Fibroblast of villous mesenchyme (primary cell): Measurements from ENCODE around the gene COL23A1. TPM values are rescaled to one million over a fixed set of nuclear protein-coding genes. Genes with fewer than 3 reads are reported as not detected.
A peak's percentile ranks its signal among the peaks of the same experiment; 100 is the strongest.

Experiments
- DNase-seq: peaks from one replicate; pipeline ENCODE4 v3.0.0-alpha.2; 2010; ENCODE audit warnings: low read depth
- H3K4me3 ChIP-seq: 2 replicates; pipeline ENCODE4 v1.5.1; 2011; ENCODE audit warnings: low read depth, mild to moderate bottlenecking, low read length
- total RNA-seq: library from RNA; depleted of rRNA; stranded (reverse); fragments of >200 nt; gene quantifications from 2 replicates; pipeline ENCODE4 v1.2.3, GENCODE V29; 2012
- TF ChIP-seq, protein P1 (sequence below): IDR thresholded peaks from 2 replicates; pipeline ENCODE4 v1.5.1; 2012; ENCODE audit warnings: low read depth, mild to moderate bottlenecking, low read length; ENCODE audit not compliant: insufficient read depth

COL23A1 gene
- total RNA-seq, 1 donor = not detected

DNA sequence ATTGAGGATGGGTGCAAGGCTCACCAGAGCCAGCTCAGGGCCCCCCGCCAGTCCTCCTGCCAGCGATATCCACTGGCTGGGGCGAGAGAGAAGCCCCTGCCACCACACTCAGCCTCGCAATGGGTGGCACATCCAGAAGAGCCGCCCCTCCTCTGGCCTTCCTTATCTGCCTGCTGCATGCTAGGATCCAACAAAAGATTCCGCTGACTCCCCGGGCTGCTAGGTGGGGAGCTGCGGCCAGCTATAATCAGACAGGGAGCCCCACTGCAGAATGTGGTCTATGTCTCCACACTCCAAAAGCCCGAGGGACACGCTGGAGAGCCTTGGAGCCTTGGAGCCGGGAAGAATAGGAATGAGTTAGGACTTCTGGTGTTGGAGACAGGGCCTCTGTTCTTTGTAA is 32.8 kb downstream of the COL23A1 start:
- TF ChIP-seq, protein P1, sequence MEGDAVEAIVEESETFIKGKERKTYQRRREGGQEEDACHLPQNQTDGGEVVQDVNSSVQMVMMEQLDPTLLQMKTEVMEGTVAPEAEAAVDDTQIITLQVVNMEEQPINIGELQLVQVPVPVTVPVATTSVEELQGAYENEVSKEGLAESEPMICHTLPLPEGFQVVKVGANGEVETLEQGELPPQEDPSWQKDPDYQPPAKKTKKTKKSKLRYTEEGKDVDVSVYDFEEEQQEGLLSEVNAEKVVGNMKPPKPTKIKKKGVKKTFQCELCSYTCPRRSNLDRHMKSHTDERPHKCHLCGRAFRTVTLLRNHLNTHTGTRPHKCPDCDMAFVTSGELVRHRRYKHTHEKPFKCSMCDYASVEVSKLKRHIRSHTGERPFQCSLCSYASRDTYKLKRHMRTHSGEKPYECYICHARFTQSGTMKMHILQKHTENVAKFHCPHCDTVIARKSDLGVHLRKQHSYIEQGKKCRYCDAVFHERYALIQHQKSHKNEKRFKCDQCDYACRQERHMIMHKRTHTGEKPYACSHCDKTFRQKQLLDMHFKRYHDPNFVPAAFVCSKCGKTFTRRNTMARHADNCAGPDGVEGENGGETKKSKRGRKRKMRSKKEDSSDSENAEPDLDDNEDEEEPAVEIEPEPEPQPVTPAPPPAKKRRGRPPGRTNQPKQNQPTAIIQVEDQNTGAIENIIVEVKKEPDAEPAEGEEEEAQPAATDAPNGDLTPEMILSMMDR = no peak
- no peak for DNase-seq
- H3K4me3 ChIP-seq = no peak overlapping the region

DNA sequence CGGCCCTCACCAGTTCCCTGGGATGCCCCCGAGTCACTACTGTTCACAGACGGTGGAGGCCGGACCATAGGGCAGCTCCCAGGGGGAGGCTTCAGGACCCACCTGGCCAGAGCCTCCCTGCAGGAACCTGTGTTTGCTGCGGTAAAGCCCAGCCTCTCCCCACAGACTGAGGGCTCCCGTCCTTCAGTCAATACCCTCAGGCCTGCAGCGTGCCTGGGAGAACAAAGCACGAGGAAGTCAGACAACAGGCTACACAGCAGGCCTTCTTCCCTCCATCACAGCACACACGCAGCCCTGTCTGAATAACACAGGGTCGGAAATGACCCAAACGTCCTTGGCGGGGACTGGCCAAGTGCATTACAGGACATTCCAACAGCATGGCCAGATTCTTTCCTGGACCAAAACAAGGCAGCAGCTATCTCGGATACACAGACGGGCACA is 34.4 kb downstream of the COL23A1 start:
- TF ChIP-seq, protein P1 = no peak
- DNase-seq = no peak
- no peak overlapping the region for H3K4me3 ChIP-seq

DNA sequence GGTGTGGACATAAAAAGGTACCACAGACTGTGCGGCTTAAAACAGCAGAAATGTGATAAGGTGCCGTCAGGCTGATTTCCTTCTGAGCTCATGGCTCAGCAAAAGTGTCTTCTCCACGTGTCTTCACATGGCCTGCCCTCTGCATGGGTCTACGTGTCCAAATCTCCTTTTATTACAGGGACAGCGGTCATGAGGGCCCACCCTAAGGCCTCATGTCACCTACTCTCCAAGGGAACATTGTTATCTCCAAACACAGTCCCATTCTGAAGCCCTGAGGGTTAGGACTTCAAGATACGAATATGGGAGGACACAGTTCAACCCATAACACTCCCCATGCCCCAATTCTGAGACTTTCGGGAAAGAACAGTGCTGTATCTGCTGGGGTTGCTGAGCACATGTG is 35.2 kb downstream of the COL23A1 start:
- TF ChIP-seq, protein P1 = no peak
- DNase-seq = no peak
- H3K4me3 ChIP-seq = no peak overlapping the region

DNA sequence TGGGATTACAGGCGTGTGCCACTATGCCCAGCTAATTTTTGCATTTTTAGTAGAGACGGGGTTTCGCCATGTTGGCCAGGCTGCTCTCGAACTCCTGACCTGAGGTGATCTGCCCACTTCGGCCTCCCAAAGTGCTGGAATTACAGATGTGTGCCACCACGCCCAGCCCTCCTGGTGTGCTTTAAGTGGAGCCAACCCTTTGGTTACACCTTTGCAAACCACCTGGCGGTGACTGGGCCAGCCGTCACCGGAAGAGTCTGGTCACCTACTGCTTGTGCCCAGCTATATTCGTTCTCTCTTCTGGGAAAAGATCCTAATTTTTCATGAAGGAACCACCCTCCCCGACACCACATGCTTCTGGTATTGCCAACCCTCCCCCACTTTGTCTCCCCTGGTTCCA is 35.9 kb downstream of the COL23A1 start:
- no peak for DNase-seq
- TF ChIP-seq, protein P1 = no peak
- H3K4me3 ChIP-seq = no peak overlapping the region

DNA sequence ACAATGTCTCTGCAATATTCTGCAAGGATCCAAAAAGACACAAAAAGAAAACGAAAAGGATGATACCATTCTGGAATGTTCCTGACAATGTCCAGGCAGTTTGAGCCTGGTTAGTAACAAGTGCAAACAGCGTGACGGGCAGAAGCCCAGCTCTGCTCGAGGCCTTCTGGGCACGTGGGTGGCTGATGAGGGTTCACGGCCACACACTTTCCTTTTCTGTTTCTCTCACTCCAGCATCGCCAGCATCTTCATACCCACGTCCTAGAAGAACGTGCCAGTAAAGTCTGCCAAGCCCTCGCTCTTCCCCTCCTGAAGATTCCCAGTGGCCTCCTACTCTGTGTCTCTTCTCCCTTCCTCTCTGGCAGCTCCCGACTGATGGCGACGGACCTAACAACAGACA is 36.7 kb downstream of the COL23A1 start:
- H3K4me3 ChIP-seq = no peak overlapping the region
- TF ChIP-seq, protein P1 = no peak
- DNase-seq = no peak

DNA sequence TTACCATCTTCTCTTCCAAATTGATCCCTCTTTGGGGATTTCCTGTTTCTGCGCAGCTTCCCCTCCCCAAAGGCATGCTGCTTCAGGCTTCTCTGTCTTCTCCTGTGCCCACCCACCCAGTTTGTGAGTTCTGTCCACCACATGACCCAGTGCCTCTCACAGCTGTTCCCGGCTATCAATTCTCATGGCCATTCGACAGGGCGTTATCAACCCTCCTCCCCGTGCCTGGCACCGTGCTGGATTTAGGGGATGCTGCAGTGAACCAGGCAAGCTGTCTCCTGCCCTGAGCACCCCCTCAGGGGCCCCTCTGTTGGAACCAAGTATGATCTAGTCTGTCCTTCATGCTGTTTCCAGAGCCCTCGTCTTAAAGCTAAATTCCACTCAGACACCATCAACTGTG is 38.7 kb downstream of the COL23A1 start:
- H3K4me3 ChIP-seq = no peak overlapping the region
- TF ChIP-seq, protein P1 = no peak
- no peak for DNase-seq

DNA sequence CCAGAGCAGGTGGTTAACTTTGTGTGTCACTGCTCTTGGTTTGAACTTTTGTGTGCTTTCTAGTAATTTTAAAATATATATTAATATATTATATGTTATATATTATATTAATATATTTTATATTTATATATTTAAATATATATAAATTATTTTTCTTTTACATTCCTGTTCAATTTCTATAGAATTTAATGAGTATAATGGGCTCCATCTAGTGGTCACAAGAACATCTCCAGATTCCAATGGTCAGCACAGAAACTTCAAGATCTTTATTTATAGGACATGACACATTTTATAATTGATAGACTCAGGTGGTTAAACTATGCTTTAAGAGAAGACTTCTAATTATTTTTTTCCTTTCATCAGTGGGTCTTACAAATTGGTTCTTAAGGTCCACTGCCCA is 39.1 kb downstream of the COL23A1 start:
- no peak overlapping the region for H3K4me3 ChIP-seq
- TF ChIP-seq, protein P1 = peak; percentile 36
- DNase-seq = peak; percentile 34
